Sigmoid colon (tissue), 7 donors: ENCODE results near the gene PATL1. TPM values are rescaled to one million over a fixed set of nuclear protein-coding genes. Genes with fewer than 3 reads are reported as not detected.

Experiments
- DNase-seq: peaks from one replicate; pipeline ENCODE4 v3.0.0-alpha.2; 2019
- H3K27ac ChIP-seq, 4 donors: fragments of 200-600 bp; sonication (generic); one replicate each; pipeline ENCODE4 v1.5.1; 2016 to 2019; ENCODE audit warnings: mild to moderate bottlenecking in 1 of 4
- H3K27me3 ChIP-seq, 3 donors: fragments of 200-600 bp; sonication (generic); one replicate each; pipeline ENCODE4 v1.5.1; 2019; ENCODE audit warnings: mild to moderate bottlenecking in 1 of 3
- H3K36me3 ChIP-seq, 4 donors: fragments of 200-600 bp; sonication (generic); one replicate each; pipeline ENCODE4 v1.5.1; 2016 to 2019
- H3K4me1 ChIP-seq, 4 donors: fragments of 200-600 bp; sonication (generic); one replicate each; pipeline ENCODE4 v1.5.1; 2017 to 2019
- H3K4me3 ChIP-seq, 4 donors: fragments of 200-600 bp; sonication (generic); one replicate each; pipeline ENCODE4 v1.5.1; 2017 to 2019; ENCODE audit warnings: mild to moderate bottlenecking in 2 of 4, moderate library complexity in 1 of 4
- H3K9me3 ChIP-seq, 4 donors: fragments of 200-600 bp in 3 of 4; sonication (generic) in 3 of 4; one replicate each; pipeline versions ENCODE4 v1.5.1 to v1.6.1; 2013 to 2019
- CTCF ChIP-seq, 4 experiments: fragments of 450-650 bp in 3 of 4; fragments of 200-600 bp in 1 of 4; IDR thresholded peaks; one replicate each; pipeline ENCODE4 v1.5.1; 2016 to 2019; ENCODE audit warnings: antibody characterized with exemption in 4 of 4, mild to moderate bottlenecking in 3 of 4, moderate library complexity in 2 of 4
- EP300 ChIP-seq, 4 donors: sonication (generic); formaldehyde crosslinking; IDR thresholded peaks; one replicate each; pipeline ENCODE4 v1.6.1; 2017; ENCODE audit warnings: antibody characterized with exemption in 4 of 4
- POLR2A ChIP-seq, 2 donors: fragments of 450-650 bp; IDR thresholded peaks; one replicate each; pipeline ENCODE4 v1.6.1; 2016; ENCODE audit warnings: antibody characterized with exemption in 2 of 2, mild to moderate bottlenecking in 2 of 2, moderate library complexity in 2 of 2
- POLR2AphosphoS5 ChIP-seq, 4 donors: sonication (generic); formaldehyde crosslinking; IDR thresholded peaks; one replicate each; pipeline ENCODE4 v1.6.1; 2017; ENCODE audit warnings: antibody characterized with exemption in 4 of 4
- WGBS, 2 donors: extraction: QIAGEN DNeasy Blood & Tissue Kit; methylation state at CpG; one replicate each; pipeline ENCODE4 v1.1.7; 2013; 5-methylcytosine and 5-hydroxymethylcytosine counted together
- intact Hi-C: fragments of 100-400 bp; cut with DNase I; formaldehyde crosslinking; loops from one replicate; pipeline ENCODE4 v1.15.1; 2023
- polyA plus RNA-seq, 3 donors: library from polyadenylated mRNA; stranded (reverse); fragments of 200-250 nt; gene quantifications; one replicate each; pipeline ENCODE4 v1.2.3, GENCODE V29; 2013
- total RNA-seq, 4 donors: library from RNA; depleted of rRNA; stranded (reverse); fragments of >200 nt; gene quantifications; one replicate each; pipeline ENCODE4 v1.1.0, GENCODE V29; 2016
- donor health status: healthy with polysubstance abuse.
- donor health status: Bipolar disorder and iron deficiency.
- donor health status: healthy.

Gene PATL1
- total and polyA plus RNA-seq, 7 donors = 11.0 to 21.2 (median 16.9) TPM

- 30 to 64% methylated on average over 1 of the region's 1 CpG for WGBS, 2 donors
- H3K4me1 ChIP-seq = no peaks in the 10 kb centered on the region
- peak; percentile 83 for DNase-seq
- no peaks in the 10 kb centered on the region for H3K27me3 ChIP-seq
- no peaks in the 10 kb centered on the region for H3K36me3 ChIP-seq
- H3K9me3 ChIP-seq = no peaks in the 10 kb centered on the region
- TF ChIP-seq POLR2A (IDR thresholded peaks at IDR 0.05) (no peak), CTCF (IDR thresholded peaks at IDR 0.05) (peak; percentile 58 to 73 (median 64)), POLR2AphosphoS5 (IDR thresholded peaks at IDR 0.05) (peak in 2 of 4 donors; percentile 49 to 52), EP300 (IDR thresholded peaks at IDR 0.05) (no peak)
- no peak overlapping the region for H3K27ac ChIP-seq
- intact Hi-C loops = loop anchor here (1.0 to 10.0 kb wide), 2 partner anchors 143 to 506 kb away; partner anchors contain the start of gene DTX4
- no peak overlapping the region for H3K4me3 ChIP-seq
These were observed 11.7 kb upstream of the PATL1 start for GRCh38 chr11:59680287-59681154.

GRCh38 chr11:59679347-59679746 is 10.5 kb upstream of the PATL1 start:
- Histone ChIP-seq H3K27ac (no peak overlapping the region), H3K27me3 (no peaks in the 10 kb centered on the region), H3K9me3 (no peaks in the 10 kb centered on the region), H3K4me3 (no peak overlapping the region), H3K4me1 (no peaks in the 10 kb centered on the region), H3K36me3 (no peaks in the 10 kb centered on the region)
- DNase-seq = no peak
- intact Hi-C loops = no loop called here
- no peak for TF ChIP-seq POLR2AphosphoS5 (IDR thresholded peaks at IDR 0.05)
- no peak for TF ChIP-seq CTCF (IDR thresholded peaks at IDR 0.05)
- TF ChIP-seq EP300 (IDR thresholded peaks at IDR 0.05) = no peak

- Histone ChIP-seq H3K4me1 (no peaks in the 10 kb centered on the region), H3K27ac (no peak overlapping the region), H3K36me3 (no peaks in the 10 kb centered on the region), H3K27me3 (no peaks in the 10 kb centered on the region), H3K9me3 (no peaks in the 10 kb centered on the region), H3K4me3 (no peak overlapping the region)
- intact Hi-C loops = no loop called here
- DNase-seq = no peak
- WGBS, 2 donors = 92 to 97% methylated on average over 3 of the region's 3 CpGs
- TF ChIP-seq POLR2A (IDR thresholded peaks at IDR 0.05) (no peak), CTCF (IDR thresholded peaks at IDR 0.05) (no peak), POLR2AphosphoS5 (IDR thresholded peaks at IDR 0.05) (no peak), EP300 (IDR thresholded peaks at IDR 0.05) (no peak)
These were observed 10.0 kb upstream of the PATL1 start for GRCh38 chr11:59678813-59679165.

- no peaks in the 10 kb centered on the region for H3K27me3 ChIP-seq
- H3K4me1 ChIP-seq = no peaks in the 10 kb centered on the region
- no peak for DNase-seq
- no peak overlapping the region for H3K27ac ChIP-seq
- intact Hi-C loops = no loop called here
- WGBS, 2 donors = 91 to 92% methylated on average over 2 of the region's 2 CpGs
- H3K9me3 ChIP-seq = no peaks in the 10 kb centered on the region
- TF ChIP-seq POLR2AphosphoS5 (IDR thresholded peaks at IDR 0.05) = no peak
- no peaks in the 10 kb centered on the region for H3K36me3 ChIP-seq
- H3K4me3 ChIP-seq = no peak overlapping the region
These were observed 9.4 kb upstream of the PATL1 start for GRCh38 chr11:59678118-59678812.

GRCh38 chr11:59676205-59676604 is 7.4 kb upstream of the PATL1 start:
- 86 to 91% methylated on average over 8 of the region's 8 CpGs for WGBS, 2 donors
- TF ChIP-seq POLR2A (IDR thresholded peaks at IDR 0.05) (no peak), CTCF (IDR thresholded peaks at IDR 0.05) (no peak), POLR2AphosphoS5 (IDR thresholded peaks at IDR 0.05) (no peak), EP300 (IDR thresholded peaks at IDR 0.05) (no peak)
- H3K27ac ChIP-seq = no peak overlapping the region
- DNase-seq = no peak
- H3K4me3 ChIP-seq = no peak overlapping the region
- no peaks in the 10 kb centered on the region for H3K27me3 ChIP-seq
- intact Hi-C loops = no loop called here
- H3K9me3 ChIP-seq = no peaks in the 10 kb centered on the region
- no peaks in the 10 kb centered on the region for H3K4me1 ChIP-seq
- H3K36me3 ChIP-seq = no peaks in the 10 kb centered on the region
